Mesothelial cell of epicardium (in vitro differentiated cells): Measurements from ENCODE around the gene EVA1A. TPM values are rescaled to one million over a fixed set of nuclear protein-coding genes. Genes with fewer than 3 reads are reported as not detected.

Experiments
- DNase-seq, 2 experiments: peaks; one replicate each; pipeline ENCODE4 v3.0.0; 2021; ENCODE audit warnings: low spot score in 2 of 2; ENCODE audit not compliant: unreplicated experiment in 2 of 2
- H3K27ac Mint-ChIP-seq: 2 replicates; pipeline ENCODE4 v1.8.0; 2021; ENCODE audit warnings: mixed read lengths
- H3K27me3 Mint-ChIP-seq: 2 replicates; pipeline ENCODE4 v1.8.0; 2021; ENCODE audit warnings: low read depth, mixed read lengths
- H3K36me3 Mint-ChIP-seq: 2 replicates; pipeline ENCODE4 v1.8.0; 2021; ENCODE audit warnings: mixed read lengths
- H3K4me1 Mint-ChIP-seq: 2 replicates; pipeline ENCODE4 v1.8.0; 2021; ENCODE audit warnings: mixed read lengths
- H3K4me3 Mint-ChIP-seq: 2 replicates; pipeline ENCODE4 v1.8.0; 2021; ENCODE audit warnings: mild to moderate bottlenecking, moderate library complexity, mixed read lengths
- H3K9me3 Mint-ChIP-seq: 2 replicates; pipeline ENCODE4 v1.8.0; 2021; ENCODE audit warnings: mixed read lengths
- total RNA-seq: library from RNA; stranded (reverse); gene quantifications from 3 replicates; pipeline ENCODE4 v1.2.1, GENCODE V29; 2021
- TF ChIP-seq, protein P1 (sequence below): fragments of 200-600 bp; sonication (generic); IDR thresholded peaks from one replicate; pipeline ENCODE4 v1.5.0; 2021; ENCODE audit warnings: antibody characterized with exemption; ENCODE audit not compliant: unreplicated experiment

Gene EVA1A
- total RNA-seq, 1 donor from 2014 or later, result 11.5 TPM

DNA sequence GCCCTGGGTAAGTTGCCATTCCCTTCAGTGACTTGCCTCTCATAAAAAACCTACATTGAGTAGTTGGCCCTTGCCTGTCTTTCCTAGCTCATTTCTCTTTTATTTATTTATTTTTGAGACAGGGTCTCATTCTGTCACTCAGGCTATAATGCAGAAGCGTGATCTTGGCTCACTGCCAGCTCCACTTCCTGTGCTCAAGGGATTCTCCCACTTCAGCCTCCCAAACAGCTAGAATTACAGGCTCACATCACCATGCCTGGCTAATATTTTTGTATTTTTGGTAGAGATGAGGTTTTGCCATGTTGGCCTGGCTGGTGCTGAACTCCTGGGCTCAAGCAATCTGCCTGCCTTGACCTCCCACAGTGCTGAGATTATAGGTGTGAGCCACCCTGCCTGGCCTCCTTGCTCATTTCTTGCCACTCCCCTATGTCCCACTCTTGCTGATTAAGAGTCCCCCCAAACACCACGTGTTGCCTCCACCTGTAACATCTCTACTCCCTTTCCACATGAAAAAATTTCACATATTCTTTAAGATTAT is 12.6 kb downstream of the EVA1A start:
- no peaks in the 10 kb centered on the region for H3K36me3 Mint-ChIP-seq
- no peaks in the 10 kb centered on the region for H3K27me3 Mint-ChIP-seq
- peaks cover 4% of the 10 kb centered on the region for H3K4me1 Mint-ChIP-seq
- TF ChIP-seq, protein P1, sequence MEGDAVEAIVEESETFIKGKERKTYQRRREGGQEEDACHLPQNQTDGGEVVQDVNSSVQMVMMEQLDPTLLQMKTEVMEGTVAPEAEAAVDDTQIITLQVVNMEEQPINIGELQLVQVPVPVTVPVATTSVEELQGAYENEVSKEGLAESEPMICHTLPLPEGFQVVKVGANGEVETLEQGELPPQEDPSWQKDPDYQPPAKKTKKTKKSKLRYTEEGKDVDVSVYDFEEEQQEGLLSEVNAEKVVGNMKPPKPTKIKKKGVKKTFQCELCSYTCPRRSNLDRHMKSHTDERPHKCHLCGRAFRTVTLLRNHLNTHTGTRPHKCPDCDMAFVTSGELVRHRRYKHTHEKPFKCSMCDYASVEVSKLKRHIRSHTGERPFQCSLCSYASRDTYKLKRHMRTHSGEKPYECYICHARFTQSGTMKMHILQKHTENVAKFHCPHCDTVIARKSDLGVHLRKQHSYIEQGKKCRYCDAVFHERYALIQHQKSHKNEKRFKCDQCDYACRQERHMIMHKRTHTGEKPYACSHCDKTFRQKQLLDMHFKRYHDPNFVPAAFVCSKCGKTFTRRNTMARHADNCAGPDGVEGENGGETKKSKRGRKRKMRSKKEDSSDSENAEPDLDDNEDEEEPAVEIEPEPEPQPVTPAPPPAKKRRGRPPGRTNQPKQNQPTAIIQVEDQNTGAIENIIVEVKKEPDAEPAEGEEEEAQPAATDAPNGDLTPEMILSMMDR, result no peak
- H3K9me3 Mint-ChIP-seq, result no peaks in the 10 kb centered on the region
- H3K4me3 Mint-ChIP-seq, result no peak overlapping the region
- DNase-seq, result no peak
- H3K27ac Mint-ChIP-seq, result no peak overlapping the region

DNA sequence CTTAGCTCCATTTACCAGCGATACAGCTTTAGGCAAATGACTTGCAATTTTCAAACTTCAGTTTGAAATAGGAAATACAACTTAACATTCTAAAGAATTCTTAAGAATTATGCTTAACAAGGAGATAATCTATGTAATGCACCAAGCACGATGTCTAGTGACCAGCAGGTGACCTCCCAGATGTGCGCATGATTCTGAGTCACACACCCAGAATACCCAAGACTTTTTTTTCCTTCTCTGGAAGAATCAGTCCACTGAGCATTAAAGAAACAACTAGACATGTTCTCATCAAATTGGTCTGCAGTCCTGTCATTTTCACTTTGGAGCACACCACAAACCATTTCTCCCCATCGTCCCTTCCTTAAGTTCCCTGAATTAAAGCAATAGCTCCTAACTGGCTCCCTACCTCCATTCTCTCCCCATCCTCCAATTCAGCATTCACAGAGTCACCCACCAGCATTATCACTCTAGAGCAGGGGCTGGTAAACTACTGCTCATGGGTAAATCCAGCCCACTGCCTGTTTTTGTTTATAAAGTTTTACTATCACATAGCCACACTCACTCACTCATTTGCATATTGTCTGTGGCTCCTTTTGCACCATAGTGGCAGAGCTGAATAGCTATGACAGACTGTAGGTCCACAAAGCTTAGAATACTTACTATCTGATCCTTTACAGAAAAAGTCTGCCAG is 13.2 kb downstream of the EVA1A start:
- no peak for DNase-seq
- TF ChIP-seq, protein P1, result no peak
- Mint-ChIP-seq H3K27me3 (no peaks in the 10 kb centered on the region), H3K27ac (no peak overlapping the region), H3K4me3 (no peak overlapping the region), H3K9me3 (peaks cover 2% of the 10 kb centered on the region), H3K36me3 (peaks cover 2% of the 10 kb centered on the region), H3K4me1 (peaks cover 4% of the 10 kb centered on the region)

DNA sequence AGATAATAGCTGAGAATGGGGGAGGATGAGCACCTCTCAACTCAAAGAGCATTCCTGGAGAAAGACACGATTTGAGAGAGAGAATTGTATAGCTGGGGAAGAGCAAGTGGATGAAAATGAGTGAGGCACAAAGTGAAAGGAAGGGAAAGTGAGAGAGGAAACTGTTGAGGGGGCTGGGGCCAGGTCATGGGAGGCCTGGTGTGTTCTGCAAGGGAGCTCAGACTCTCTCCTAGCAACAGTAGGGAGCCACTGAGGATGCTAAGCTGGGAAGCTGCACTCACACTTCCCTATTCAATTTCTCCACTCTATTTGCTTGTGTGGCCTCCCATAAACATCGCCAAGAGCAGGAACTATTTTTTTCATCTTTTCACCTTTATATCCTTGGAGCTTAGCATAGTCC is 14.8 kb downstream of the EVA1A start:
- Mint-ChIP-seq H3K9me3 (peaks cover 11% of the 10 kb centered on the region), H3K27me3 (no peaks in the 10 kb centered on the region), H3K4me3 (no peak overlapping the region), H3K36me3 (peaks cover 11% of the 10 kb centered on the region), H3K4me1 (peaks cover 4% of the 10 kb centered on the region), H3K27ac (no peak overlapping the region)
- DNase-seq, result no peak
- TF ChIP-seq, protein P1, result no peak

DNA sequence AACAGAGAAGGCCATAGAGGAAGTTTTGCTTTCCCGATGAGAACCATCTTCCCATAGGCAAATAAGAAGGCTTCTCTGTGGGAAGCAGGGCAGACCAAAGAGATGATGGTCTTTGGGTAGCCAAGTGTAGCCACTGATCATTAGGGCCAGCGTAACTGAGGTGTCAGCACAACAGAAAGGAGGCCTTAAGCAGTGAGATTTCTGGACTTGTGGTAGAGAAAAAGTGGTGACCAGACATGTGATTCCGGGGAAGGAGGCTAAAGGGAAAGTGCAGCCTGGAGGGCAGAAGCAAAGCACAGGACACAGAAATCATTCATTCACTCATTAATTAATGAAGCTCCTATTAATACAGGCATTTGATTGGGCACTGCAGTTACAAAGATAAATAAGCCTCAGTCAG is 15.4 kb downstream of the EVA1A start:
- no peak for DNase-seq
- Mint-ChIP-seq H3K27ac (no peak overlapping the region), H3K9me3 (peaks cover 11% of the 10 kb centered on the region), H3K4me3 (no peak overlapping the region), H3K36me3 (peaks cover 11% of the 10 kb centered on the region), H3K27me3 (no peaks in the 10 kb centered on the region), H3K4me1 (peaks cover 4% of the 10 kb centered on the region)
- TF ChIP-seq, protein P1, result no peak

DNA sequence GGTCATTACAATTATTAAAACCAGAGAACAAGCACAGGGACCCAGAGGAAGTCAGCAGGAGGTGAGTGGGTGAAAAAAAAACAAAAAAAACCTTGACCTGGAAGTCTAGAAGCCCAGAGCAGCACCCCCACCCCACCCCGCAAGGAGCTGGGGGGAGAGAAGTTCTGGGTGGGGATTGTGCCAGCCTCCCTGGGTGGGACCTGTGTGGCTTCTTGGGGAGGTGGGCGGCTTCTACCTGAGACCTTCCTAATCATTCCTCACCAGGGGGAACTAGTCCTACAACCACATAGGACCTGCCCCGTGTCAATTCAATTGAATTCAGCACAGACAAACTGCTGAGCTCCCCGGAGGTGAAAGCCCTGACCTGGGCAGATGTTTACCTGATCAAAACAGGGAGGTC is 17.3 kb downstream of the EVA1A start:
- Mint-ChIP-seq H3K36me3 (peaks cover 11% of the 10 kb centered on the region), H3K4me3 (no peak overlapping the region), H3K27ac (no peak overlapping the region), H3K4me1 (peaks cover 4% of the 10 kb centered on the region), H3K9me3 (peaks cover 11% of the 10 kb centered on the region), H3K27me3 (no peaks in the 10 kb centered on the region)
- TF ChIP-seq, protein P1, result no peak
- DNase-seq, result no peak

DNA sequence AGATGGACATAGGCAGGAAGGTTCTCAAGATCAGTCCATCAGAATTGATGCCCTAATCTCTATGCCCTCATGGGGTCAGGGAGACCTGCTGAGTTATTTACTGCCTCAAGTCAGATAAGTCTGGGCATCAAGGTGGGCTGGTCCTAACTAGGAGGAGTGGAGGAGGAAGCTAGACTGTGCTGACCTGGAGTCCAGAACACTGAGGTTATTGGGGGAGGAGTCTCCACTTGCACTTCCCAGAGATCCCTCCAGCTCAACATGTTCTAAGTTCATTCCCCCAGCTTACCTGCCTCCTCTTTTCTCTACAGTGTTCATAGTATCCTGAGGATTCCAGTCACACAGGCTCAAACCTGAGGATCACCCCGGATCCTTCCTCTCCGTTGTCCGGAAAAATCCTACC is 19.3 kb downstream of the EVA1A start:
- Mint-ChIP-seq H3K9me3 (peaks cover 11% of the 10 kb centered on the region), H3K4me3 (no peak overlapping the region), H3K27ac (no peak overlapping the region), H3K36me3 (peaks cover 12% of the 10 kb centered on the region), H3K27me3 (no peaks in the 10 kb centered on the region), H3K4me1 (no peaks in the 10 kb centered on the region)
- TF ChIP-seq, protein P1, result no peak
- DNase-seq, result no peak
